A673 (cell line): Measurements from ENCODE around the gene DHX34. TPM values are rescaled to one million over a fixed set of nuclear protein-coding genes. Genes with fewer than 3 reads are reported as not detected.

ENCODE experiments used
- BruUV-seq: library from RNA; stranded (reverse); fragments of 400-500 nt; replicated peaks from 2 replicates; lab custom pipeline; 2021; lab: Mats Ljungman, UMichigan
- CTCF ChIA-PET: fragments of 300-600 bp; sonication (Branson Sonifier 250); formaldehyde crosslinking; loops from one replicate; lab custom pipeline; 2022; ENCODE audit warnings: antibody characterized with exemption; lab: Charles Lee
- POLR2A ChIA-PET: fragments of 300-600 bp; sonication (Branson Sonifier 250); formaldehyde crosslinking; loops from one replicate; lab custom pipeline; 2022; ENCODE audit warnings: antibody characterized with exemption; ENCODE audit not compliant: low non-redundant PET; lab: Charles Lee
- DNase-seq: peaks from one replicate; pipeline ENCODE4 v3.0.0-alpha.2; 2015; ENCODE audit warnings: low spot score
- H3K27ac ChIP-seq: fragments of 200-600 bp; sonication (generic); 2 replicates; pipeline ENCODE4 v1.5.1; 2016; ENCODE audit warnings: mixed run types, low read depth, mild to moderate bottlenecking, mixed read lengths, antibody characterized with exemption, low read length; ENCODE audit not compliant: poor library complexity, severe bottlenecking
- H3K27me3 ChIP-seq: fragments of 200-600 bp; sonication (generic); replicated peaks from 2 replicates; pipeline ENCODE4 v1.6.1; 2017; ENCODE audit warnings: mixed run types, low read depth, mild to moderate bottlenecking, mixed read lengths, antibody characterized with exemption, low read length; ENCODE audit not compliant: insufficient read depth, poor library complexity
- H3K36me3 ChIP-seq: fragments of 200-600 bp; sonication (generic); 2 replicates; pipeline ENCODE4 v1.6.1; 2016; ENCODE audit warnings: mixed run types, mild to moderate bottlenecking, mixed read lengths, antibody characterized with exemption, low read length; ENCODE audit not compliant: insufficient read depth, poor library complexity, severe bottlenecking
- H3K4me1 ChIP-seq: fragments of 200-600 bp; sonication (generic); 2 replicates; pipeline ENCODE4 v1.6.1; 2017; ENCODE audit warnings: mixed run types, mild to moderate bottlenecking, mixed read lengths, antibody characterized with exemption, low read length; ENCODE audit not compliant: insufficient read depth, poor library complexity, severe bottlenecking
- H3K4me3 ChIP-seq: fragments of 200-600 bp; sonication (generic); 2 replicates; pipeline ENCODE4 v1.5.1; 2016; ENCODE audit warnings: low read depth, mixed run types, mild to moderate bottlenecking, mixed read lengths, low read length; ENCODE audit not compliant: poor library complexity, severe bottlenecking
- H3K9me3 ChIP-seq: fragments of 200-600 bp; sonication (generic); 2 replicates; pipeline ENCODE4 v1.6.1; 2016; ENCODE audit warnings: mixed run types, low read depth, mild to moderate bottlenecking, mixed read lengths, antibody characterized with exemption, low read length; ENCODE audit not compliant: poor library complexity, severe bottlenecking
- EZH2 ChIP-seq: fragments of 200-600 bp; sonication (generic); IDR thresholded peaks from 2 replicates; pipeline ENCODE4 v1.6.1; 2017; ENCODE audit warnings: borderline replicate concordance, low read depth, mild to moderate bottlenecking, mixed read lengths, antibody characterized with exemption, low read length; ENCODE audit not compliant: poor library complexity, severe bottlenecking
- intact Hi-C: fragments of 100-400 bp; cut with micrococcal nuclease; formaldehyde crosslinking; loops from one replicate; pipeline ENCODE4 v1.10.0; 2022; ENCODE audit not compliant: unreplicated experiment
- total RNA-seq: library from RNA; stranded (reverse); gene quantifications from 2 replicates; pipeline ENCODE4 v1.2.3, GENCODE V29; 2021
- TF ChIP-seq, protein P1 (sequence below): fragments of 300-800, 200-600 bp; sonication (generic); conservative IDR thresholded peaks from 2 replicates; pipeline ENCODE4 v1.5.1; 2017; ENCODE audit warnings: low read depth, mild to moderate bottlenecking, antibody characterized with exemption, low read length, moderate library complexity, mixed read lengths

DHX34 gene
- total RNA-seq, 1 experiment from 2014 or later: 29.6 TPM

- Histone ChIP-seq H3K27ac (no peak overlapping the region), H3K4me3 (no peak overlapping the region), H3K27me3 (no peaks in the 10 kb centered on the region), H3K4me1 (no peaks in the 10 kb centered on the region), H3K36me3 (no peaks in the 10 kb centered on the region), H3K9me3 (no peaks in the 10 kb centered on the region)
- no peak for DNase-seq
- no peak for TF ChIP-seq EZH2
- TF ChIP-seq, protein P1, sequence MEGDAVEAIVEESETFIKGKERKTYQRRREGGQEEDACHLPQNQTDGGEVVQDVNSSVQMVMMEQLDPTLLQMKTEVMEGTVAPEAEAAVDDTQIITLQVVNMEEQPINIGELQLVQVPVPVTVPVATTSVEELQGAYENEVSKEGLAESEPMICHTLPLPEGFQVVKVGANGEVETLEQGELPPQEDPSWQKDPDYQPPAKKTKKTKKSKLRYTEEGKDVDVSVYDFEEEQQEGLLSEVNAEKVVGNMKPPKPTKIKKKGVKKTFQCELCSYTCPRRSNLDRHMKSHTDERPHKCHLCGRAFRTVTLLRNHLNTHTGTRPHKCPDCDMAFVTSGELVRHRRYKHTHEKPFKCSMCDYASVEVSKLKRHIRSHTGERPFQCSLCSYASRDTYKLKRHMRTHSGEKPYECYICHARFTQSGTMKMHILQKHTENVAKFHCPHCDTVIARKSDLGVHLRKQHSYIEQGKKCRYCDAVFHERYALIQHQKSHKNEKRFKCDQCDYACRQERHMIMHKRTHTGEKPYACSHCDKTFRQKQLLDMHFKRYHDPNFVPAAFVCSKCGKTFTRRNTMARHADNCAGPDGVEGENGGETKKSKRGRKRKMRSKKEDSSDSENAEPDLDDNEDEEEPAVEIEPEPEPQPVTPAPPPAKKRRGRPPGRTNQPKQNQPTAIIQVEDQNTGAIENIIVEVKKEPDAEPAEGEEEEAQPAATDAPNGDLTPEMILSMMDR: no peak
- CTCF ChIA-PET: interaction anchor here (0.6 kb wide), 1 partner anchor 363 kb away, joined by 5 read pairs; no protein-coding TSS in a partner anchor
- POLR2A ChIA-PET: interaction anchor here (0.7 kb wide), 1 partner anchor 282 kb away, joined by 14 read pairs; no protein-coding TSS in a partner anchor
- no TSS peak for BruUV-seq
- intact Hi-C loops: no loop called here
Measured at GRCh38 chr19:47405197-47405550, 56.1 kb downstream of the DHX34 start.

- no peak overlapping the region for H3K27ac ChIP-seq
- ChIA-PET CTCF (no interaction called here), POLR2A (no interaction called here)
- H3K27me3 ChIP-seq: no peaks in the 10 kb centered on the region
- intact Hi-C loops: no loop called here
- H3K9me3 ChIP-seq: no peaks in the 10 kb centered on the region
- no peaks in the 10 kb centered on the region for H3K36me3 ChIP-seq
- DNase-seq: no peak
- no peaks in the 10 kb centered on the region for H3K4me1 ChIP-seq
- no TSS peak for BruUV-seq
- TF ChIP-seq EZH2: no peak
- TF ChIP-seq, protein P1: no peak
- no peak overlapping the region for H3K4me3 ChIP-seq
Measured at GRCh38 chr19:47405854-47406417, 56.8 kb downstream of the DHX34 start.

DNA sequence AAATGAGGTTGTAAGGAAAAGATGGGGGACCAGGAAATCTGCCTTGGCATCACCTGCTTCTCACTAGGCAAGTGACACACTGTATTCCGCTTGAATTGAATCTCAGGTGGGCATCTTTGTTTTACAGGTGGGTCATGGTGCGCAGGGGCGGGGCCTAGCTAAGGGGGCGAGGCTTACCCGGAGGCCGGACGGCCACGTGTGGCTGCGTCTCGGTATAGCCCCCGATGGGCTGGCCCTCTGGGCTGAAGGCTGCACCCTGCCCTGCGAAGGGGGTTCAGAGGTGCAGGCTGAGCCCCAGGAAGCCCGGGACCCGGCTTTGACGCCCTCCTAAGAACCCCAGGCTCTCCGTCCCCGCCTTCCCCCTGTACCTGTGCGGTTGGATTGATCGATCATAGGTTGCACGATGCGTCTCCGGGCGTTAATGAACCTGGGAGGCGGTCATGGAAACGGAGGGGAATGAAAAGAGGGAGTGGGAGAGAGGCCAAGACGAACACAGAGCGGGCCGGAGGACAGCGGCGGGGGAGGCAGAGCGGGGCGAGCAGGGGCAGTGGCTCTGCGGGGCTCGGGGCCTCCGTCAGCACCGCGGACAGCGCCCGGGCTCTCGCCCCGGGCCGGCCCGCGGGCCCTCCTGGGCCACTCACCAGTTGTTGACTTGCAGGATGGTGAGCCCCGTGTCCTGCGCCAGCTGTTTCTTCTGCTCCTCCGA lies 57.7 kb downstream of the DHX34 start:
- Histone ChIP-seq H3K9me3 (no peaks in the 10 kb centered on the region), H3K27me3 (no peaks in the 10 kb centered on the region), H3K27ac (no peak overlapping the region), H3K4me3 (no peak overlapping the region), H3K4me1 (no peaks in the 10 kb centered on the region), H3K36me3 (no peaks in the 10 kb centered on the region)
- intact Hi-C loops: no loop called here
- ChIA-PET POLR2A (no interaction called here), CTCF (interaction anchor here (0.6 kb wide), 2 partner anchors 100 to 1941 kb away, joined by 4 read pairs; no protein-coding TSS in a partner anchor)
- no peak for TF ChIP-seq EZH2
- TF ChIP-seq, protein P1: no peak
- DNase-seq: no peak
- BruUV-seq: no TSS peak
